ENCODE data around the gene ZNF441.
"Not testable (repeated sequence)": the region's sequence is repeated elsewhere in the genome, so short reads cannot be mapped to it uniquely, and the experiment has no call there.

GRCh38 chr19:11771520-11771919 lies 4.7 kb downstream of the ZNF441 start:
- not testable (repeated sequence) for TF ChIP-seq CTCF (IDR thresholded peaks at IDR 0.05; ENCODE audit: low read depth, low read length, missing input control); RAD21 (IDR thresholded peaks at IDR 0.05); FOXA2 (IDR thresholded peaks at IDR 0.05); RXRA (IDR thresholded peaks at IDR 0.05); YY1 (IDR thresholded peaks at IDR 0.05); HNF4A (conservative IDR thresholded peaks at IDR 0.05); GABPA (IDR thresholded peaks at IDR 0.05 in 1 of 2, conservative IDR thresholded peaks at IDR 0.05 in 1 of 2)
- TF ChIP-seq, protein P1, sequence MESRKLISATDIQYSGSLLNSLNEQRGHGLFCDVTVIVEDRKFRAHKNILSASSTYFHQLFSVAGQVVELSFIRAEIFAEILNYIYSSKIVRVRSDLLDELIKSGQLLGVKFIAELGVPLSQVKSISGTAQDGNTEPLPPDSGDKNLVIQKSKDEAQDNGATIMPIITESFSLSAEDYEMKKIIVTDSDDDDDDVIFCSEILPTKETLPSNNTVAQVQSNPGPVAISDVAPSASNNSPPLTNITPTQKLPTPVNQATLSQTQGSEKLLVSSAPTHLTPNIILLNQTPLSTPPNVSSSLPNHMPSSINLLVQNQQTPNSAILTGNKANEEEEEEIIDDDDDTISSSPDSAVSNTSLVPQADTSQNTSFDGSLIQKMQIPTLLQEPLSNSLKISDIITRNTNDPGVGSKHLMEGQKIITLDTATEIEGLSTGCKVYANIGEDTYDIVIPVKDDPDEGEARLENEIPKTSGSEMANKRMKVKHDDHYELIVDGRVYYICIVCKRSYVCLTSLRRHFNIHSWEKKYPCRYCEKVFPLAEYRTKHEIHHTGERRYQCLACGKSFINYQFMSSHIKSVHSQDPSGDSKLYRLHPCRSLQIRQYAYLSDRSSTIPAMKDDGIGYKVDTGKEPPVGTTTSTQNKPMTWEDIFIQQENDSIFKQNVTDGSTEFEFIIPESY (IDR thresholded peaks at IDR 0.05): not testable (repeated sequence)
